Stomach (tissue), 4 donors: ENCODE results near the gene CRACR2B.

Experiments
- CTCF ChIP-seq, 7 experiments: fragments of 450-650 bp in 4 of 7; fragments of 200-600 bp in 3 of 7; sonication (generic) in 3 of 7; IDR thresholded peaks; one replicate each; pipeline ENCODE4 v1.5.1; 2016 to 2019; ENCODE audit warnings: antibody characterized with exemption in 7 of 7, control low read depth in 2 of 7, mild to moderate bottlenecking in 1 of 7
- EP300 ChIP-seq: sonication (generic); formaldehyde crosslinking; IDR thresholded peaks from one replicate; pipeline ENCODE4 v1.6.1; 2017; ENCODE audit warnings: antibody characterized with exemption
- POLR2A ChIP-seq, 4 donors: fragments of 450-650 bp; IDR thresholded peaks; one replicate each; pipeline ENCODE4 v1.6.1; 2016; ENCODE audit warnings: antibody characterized with exemption in 4 of 4, control low read depth in 2 of 4, mild to moderate bottlenecking in 1 of 4, moderate library complexity in 1 of 4
- POLR2AphosphoS5 ChIP-seq, 3 donors: sonication (generic); formaldehyde crosslinking; IDR thresholded peaks; one replicate each; pipeline ENCODE4 v1.6.1; 2016; ENCODE audit warnings: antibody characterized with exemption in 3 of 3

- TF ChIP-seq POLR2A (IDR thresholded peaks at IDR 0.05) (no peak), CTCF (IDR thresholded peaks at IDR 0.05) (no peak), EP300 (no peak), POLR2AphosphoS5 (IDR thresholded peaks at IDR 0.05) (no peak)
These were observed 3.6 kb downstream of the CRACR2B start for GRCh38 chr11:831118-831864.
